SK-N-SH treated with all-trans-retinoic acid at 6 μM for 48 hours (cell line): ENCODE measurements around the gene FAM3B.

Experiments used
- CREB5 ChIP-seq: fragments of 250-450 bp; sonication (Bioruptor Pico); IDR thresholded peaks from 2 replicates; pipeline ENCODE4 v1.5.1; 2020; ENCODE audit warnings: low read depth, mild to moderate bottlenecking, moderate library complexity
- CSDC2 ChIP-seq: fragments of 250-450 bp; sonication (Bioruptor Pico); IDR thresholded peaks from 2 replicates; pipeline ENCODE4 v1.5.0; 2020; ENCODE audit warnings: mild to moderate bottlenecking, moderate library complexity
- ZFP30 ChIP-seq: fragments of 450-650 bp; formaldehyde crosslinking; IDR thresholded peaks from 2 replicates; pipeline ENCODE4 v1.5.0; 2022; ENCODE audit warnings: mild to moderate bottlenecking, moderate library complexity

GRCh38 chr21:41390043-41390639 is 73.5 kb downstream of the FAM3B start:
- TF ChIP-seq CREB5 (CRISPR knock-in tag) = no peak
- no peak for TF ChIP-seq ZFP30 (CRISPR knock-in tag)
- no peak for TF ChIP-seq CSDC2 (CRISPR knock-in tag)
